CD4-positive, alpha-beta T cell treated with Interleukin-2 at 100 ng/mL for 4 hours (primary cell): ENCODE results near the gene PSORS1C1.

ENCODE experiments used
- DNase-seq: peaks from one replicate; pipeline ENCODE4 v3.0.0-alpha.2; 2020; ENCODE audit warnings: low spot score

PSORS1C1 gene

DNA sequence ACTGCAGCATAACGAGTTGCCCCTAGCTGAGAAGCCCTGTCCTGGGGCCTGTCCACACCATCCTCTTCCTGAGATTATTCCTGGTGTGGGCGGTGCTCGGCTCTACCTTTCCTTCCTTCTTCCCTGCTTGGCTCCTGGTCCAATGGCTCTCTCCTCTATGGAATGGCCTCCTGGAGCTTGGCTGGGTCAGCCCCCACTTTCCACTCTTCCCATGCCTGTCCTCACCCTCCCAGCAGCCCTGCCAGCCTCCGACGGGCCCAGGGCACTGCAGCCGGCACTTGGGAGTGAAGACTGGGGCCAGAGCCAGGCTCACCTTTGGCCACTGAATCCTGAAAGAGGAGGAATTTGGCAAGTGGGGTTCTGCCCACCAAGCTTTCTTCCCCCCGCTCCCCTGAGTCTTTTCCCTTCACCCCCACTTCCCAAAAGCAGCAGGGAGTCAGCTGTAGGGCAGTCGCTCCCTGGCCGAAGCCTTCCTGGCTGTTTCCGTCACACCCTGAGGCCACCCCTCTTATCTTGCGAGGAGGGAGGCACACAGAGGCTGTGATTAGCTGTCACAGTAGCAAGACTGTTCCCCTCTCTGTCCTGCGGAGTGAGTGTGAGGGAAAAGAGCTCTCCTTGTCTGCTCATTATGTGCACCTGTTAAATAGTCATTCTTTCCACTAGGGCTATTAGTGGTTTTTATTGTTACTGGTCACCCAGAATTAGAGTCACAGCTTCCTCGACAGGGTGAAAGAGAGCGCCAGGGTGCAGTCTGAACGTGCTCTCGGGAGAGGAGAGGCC lies 12.0 kb downstream of the PSORS1C1 start:
- DNase-seq, result no peak

DNA sequence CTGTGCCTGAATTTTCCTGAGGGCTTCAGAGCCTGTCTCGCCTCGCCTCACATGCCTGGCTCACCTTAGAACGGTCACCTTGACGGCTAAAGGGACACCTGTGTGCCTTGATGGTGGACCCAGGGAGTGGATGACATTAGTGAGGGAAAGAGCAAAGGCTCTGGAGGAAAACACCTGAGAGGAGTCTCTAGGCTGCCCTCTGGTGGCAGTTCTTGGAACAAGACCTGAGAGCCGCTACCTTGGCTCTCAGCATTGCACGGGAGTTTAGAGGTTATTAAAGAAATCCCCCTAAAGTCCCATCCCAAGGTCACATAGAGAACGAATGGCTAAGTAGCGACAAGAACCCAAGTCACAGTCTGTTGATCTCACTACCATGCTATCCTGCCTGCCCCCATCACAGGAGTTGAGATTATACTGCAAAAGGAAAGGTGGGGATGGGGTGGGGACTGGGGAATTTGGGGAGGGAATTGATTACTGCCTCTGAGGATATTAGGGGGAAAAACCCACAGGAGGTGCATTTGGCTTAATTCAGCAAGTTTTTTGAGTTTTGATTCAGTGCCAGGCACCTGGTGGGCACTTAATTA lies 13.6 kb downstream of the PSORS1C1 start:
- peak; percentile 77 for DNase-seq

DNA sequence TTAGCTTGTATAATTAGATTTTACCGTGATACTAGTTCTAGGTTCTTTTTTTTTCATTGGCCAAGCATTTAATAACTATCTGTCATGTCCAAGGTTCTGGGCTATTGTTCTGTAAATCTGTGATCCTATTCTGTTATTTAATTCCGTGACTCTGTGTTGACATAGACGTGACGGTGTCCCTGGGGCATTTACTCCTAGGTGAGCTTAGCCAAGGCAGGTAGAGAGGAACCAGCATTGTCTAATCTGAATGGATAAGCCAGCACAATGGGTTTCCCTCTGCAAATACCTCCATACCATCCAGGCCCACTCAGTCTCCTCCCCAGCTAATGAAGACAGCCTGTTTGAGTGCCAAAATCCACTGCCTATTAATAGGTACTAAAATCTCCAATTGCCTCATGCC lies 14.5 kb downstream of the PSORS1C1 start:
- no peak for DNase-seq

DNA sequence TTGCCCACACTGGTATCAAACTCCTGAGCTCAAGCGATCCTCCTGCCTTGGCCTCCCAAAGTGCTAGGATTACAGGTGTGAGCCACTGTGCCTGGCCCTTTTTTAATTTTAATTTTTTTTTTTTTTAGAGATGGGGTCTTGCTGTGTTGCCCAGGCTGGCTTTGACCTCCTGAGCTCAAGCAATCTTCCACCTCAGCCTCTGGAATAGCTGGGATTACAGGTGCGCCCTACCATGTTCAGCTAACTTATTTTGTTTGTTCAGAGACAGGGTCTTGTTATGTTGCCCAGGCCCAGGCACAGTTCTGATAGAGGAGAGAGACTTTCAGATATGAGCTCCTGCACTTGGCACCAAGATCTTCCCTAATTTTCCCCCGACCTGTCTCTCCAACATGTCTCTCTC lies 16.2 kb downstream of the PSORS1C1 start:
- no peak for DNase-seq

DNA sequence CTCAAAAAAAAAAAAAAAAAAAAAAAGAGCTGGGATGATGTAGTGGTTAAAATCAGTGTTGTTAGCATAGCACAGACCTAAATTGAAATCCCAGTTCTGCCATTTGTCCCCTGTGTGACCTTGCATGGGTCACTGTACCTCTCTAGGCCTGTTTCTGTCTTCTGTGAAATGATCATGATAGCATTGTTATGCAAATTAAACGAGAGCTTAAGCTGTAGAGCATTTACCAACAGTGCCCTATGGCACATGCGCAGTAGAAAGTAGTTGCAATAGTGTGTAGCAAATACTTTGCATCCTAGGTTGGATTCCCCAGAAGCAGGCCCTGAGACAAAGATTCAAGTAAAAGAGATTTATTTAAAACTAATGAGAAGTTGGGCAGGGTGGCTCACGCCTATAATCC lies 17.0 kb downstream of the PSORS1C1 start:
- no peak for DNase-seq

DNA sequence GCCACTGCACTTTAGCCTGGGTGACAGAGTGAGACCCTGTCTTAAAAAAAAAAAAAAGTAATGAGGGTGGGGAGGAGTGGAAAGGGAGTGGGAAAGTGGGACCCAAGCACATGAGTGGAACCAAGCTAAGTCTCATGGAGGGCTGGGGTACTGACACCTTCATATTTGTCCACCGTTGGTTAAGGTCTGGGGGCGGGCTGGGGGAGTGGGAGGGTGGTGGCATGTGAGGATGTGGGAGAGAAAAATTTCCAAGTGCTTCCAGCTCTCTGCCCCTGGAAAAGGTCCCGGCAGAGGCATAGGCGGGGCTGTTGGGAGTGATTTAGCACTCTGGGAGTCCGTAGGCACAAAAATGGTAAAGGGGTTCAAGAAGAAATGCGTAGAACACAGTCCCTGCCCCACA lies 18.2 kb downstream of the PSORS1C1 start:
- DNase-seq, result no peak

DNA sequence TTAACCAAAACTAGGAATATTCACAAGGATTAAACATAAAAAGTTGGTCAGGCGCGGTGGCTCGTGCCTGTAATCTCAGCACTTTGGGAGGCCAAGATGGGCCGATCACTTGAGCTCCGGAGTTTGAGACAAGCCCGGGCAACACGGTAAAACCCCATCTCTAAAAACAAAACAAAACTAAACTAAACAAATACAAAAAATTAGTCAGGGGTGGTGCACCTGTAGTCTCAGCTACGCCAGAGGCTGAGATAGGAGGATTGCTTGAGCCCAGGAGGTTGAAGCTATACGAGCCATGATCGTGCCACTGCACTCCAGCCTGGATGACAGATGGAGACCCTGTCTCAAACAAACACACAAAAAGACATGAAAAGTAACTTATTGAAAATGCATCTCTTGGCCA lies 21.1 kb downstream of the PSORS1C1 start:
- no peak for DNase-seq

DNA sequence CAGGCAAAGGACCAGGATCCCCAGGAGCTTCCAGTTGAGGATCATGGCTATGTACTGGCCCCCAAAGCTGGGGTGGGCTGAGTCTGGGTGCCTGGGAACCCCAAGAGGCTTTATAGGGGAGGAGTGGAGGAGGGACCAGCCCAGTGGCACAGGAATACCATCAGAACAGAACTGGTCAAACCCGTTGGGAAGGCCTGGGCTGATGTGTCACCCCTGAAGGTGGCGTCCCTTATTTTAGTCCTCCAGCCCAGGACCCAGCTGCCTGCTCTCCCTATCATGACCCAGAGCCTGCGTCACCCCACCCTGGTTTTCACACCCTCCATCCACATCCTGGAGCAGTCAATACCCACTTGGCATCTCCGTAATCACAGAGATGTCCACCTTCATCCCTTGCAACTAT lies 24.4 kb downstream of the PSORS1C1 start, which contains the start of gene PSORS1C2:
Gene PSORS1C2 (minus strand): TSS at position 85 of the 400 bp plus-strand sequence. CDS start 40 bp downstream, at position 45.
- no peak for DNase-seq

DNA sequence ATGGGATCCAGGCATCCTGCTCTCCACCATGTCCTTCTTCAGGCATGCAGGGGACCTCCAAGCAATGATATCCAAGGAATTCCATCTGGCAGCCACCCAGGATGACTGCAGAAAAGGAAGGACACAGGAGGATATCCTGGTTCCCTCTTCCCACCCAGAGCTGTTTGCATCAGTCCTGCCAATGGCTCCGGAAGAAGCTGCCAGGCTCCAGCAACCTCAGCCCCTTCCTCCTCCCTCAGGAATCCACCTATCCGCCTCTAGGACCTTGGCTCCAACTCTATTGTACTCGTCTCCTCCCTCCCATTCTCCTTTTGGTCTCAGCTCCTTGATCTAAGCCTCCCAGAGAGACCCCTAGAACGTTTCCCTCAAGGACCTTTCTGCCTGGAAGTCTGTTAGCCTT lies 25.0 kb downstream of the PSORS1C1 start:
- no peak for DNase-seq

DNA sequence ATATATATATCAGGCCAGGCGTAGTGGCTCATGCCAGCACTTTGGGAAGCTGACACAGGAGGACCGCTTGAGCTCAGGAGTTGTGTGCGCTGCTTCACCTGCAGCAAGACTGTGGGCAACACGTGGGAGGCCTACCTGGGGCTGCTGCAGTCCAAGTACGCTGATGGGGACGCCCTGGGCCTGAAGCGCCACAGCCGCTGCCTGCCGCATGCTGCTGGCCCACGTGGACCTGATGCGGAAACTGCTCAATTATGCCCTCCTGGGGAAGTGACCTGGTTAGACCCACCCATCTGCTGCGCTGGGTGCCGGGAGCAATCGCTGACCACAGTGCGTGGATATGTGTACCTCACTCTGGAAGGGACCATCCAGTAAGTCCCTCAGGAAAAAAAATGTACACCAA lies 26.0 kb downstream of the PSORS1C1 start:
- DNase-seq, result no peak

DNA sequence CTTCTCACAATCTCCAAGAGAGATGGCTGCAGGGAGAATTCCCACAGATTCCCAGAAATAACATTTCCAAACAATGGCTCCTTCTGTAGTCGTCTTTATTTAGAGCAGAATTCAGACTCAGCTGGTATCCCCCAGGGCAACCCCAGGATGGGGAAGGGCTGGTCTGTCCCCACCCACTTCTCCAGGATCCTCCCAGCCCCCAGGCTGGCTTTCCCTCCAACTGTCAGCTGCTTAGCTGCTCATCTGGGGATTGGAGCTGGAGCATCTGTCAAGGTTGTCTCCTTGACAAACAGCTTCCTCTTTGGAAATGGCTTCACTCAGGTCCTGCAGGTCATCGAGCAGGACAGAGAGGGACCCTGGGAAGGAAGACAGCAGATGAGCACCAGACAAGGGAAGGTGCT lies 27.8 kb downstream of the PSORS1C1 start:
- DNase-seq, result no peak

DNA sequence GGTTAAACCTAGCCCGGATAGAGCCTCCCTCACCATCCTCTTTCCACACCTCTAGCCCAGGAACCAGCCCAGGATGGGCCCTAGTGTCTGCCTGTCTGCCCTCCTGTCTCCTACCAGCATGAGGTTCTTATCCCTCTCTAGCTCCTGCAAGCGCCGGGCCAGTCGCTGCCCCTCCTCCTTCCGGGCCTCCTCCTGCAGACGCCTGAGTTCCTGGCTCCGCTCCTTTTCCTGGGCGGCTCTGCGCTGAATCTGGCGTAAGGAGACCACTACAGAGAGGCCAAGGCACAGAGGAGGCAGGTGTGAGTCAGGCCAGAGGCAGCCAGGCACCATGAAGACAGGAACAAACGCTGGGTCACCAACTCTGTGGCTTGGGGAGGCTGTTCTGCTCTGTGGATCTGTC lies 28.5 kb downstream of the PSORS1C1 start:
- no peak for DNase-seq

DNA sequence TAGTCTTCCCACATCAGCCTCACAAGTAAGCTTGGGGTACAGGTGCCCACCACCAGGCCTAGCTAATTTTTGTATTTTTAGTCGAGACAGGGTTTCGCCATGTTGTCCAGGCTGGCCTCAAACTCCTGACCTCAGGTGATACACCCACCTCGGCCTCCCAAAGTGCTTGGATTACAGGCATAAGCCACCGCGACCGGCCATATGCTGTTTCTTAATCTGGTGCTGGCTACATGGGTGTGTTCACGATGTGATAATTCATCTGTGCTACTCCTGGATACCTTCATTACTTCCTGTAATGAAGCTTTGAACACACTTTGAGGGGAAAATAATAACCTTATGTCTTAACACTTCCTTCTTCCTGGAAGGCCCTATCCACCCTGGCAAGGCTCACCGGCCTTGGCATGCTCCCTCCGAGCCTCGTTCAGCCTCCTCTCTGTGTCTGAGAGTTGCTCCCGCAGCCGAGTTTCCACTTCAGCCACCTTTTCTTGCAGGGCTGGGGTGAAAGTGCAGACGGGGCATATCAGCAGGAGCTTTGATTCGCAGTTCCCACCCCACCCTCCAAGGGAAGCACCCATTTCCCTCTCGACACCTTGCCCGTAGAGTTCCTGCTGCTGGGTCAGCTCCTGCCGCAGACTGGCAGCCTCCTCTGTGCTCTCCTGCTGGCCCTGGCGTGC lies 29.8 kb downstream of the PSORS1C1 start:
- no peak for DNase-seq

DNA sequence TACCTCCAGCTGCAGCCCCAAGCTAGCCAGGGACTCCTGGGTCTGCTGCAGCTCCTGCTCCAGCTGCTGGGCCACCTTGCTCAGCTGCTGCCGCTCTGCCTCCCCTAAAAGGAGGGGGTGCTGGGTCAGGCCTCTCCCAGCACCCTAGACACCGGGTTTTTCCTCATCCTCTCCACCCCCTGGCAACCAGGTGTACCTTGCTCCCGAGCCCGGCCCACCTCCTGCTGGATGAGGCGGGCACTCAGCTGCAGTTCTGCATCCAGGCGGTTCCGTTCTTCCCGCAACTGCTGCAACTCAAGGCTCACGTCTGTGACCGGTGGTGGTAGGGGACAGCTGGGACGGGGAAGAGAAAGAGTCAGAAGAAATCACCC lies 30.4 kb downstream of the PSORS1C1 start:
- DNase-seq, result no peak

DNA sequence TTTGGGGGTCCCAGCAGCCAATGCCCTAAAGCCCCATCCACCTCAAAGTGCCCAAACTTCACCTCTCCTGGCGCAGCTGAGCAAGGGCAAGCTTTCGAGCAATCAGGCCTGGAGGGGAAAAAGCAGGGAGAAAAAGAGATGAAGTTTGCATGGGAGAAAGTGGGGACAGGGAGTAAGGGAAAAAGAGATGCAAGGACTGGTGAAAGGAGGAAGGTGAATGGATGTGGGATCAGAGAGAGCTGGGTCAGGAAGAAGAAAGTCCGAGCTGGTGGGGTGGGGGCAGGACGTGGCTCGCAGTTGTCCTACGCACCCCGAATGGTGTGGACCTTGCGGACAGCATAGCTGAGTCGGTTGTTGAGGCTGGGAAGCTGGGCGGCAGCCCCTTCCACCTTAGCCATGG lies 30.8 kb downstream of the PSORS1C1 start:
- no peak for DNase-seq

DNA sequence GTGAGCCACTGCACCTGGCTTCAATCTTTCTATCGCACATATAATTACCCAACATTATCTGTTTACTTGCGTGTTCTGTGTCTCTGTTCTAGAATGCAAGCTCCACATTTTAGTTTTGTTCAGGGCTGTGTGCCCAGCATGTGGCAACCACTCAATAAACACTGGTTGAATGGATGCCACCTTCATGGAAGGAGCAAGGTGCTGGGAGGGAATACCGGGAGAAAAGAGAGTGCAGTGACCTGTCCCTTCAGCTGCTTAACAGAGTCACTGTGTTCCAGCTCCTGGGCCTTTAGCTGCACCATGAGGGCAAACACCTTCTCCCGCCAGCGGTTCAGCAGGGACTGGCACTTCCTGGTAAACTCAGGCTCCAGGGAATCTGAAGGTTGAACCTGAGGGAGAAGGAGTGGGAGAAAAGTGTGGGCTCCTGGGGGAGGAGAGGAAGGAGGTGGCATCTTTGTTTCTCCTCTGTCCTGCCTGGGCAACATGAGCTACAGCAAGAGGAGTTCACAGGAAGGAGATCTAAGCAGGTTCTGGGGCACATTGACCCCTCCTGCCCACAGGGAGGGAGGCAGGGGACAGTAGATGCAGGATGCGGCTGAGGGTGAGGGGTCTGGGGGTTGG lies 35.3 kb downstream of the PSORS1C1 start:
- DNase-seq, result no peak

DNA sequence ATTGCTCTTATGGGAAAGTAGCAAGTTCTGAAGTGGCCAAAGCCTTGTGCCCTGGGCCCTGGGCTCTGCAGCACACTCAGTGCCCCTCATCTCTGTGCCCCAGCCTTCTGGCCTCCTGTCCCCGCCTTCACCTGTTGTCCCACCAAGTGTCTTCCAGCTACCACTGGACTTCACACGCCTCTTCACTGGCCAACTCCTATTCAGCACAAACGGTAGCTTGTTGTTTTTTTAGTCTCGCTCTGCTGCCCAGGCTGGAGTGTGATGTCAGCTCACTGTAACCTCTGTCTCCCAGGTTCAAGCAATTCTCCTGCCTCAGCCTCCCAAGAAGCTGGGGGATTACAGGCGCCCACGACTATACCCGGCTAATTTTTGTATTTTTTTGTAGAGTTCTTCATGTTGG lies 38.2 kb downstream of the PSORS1C1 start:
- no peak for DNase-seq

DNA sequence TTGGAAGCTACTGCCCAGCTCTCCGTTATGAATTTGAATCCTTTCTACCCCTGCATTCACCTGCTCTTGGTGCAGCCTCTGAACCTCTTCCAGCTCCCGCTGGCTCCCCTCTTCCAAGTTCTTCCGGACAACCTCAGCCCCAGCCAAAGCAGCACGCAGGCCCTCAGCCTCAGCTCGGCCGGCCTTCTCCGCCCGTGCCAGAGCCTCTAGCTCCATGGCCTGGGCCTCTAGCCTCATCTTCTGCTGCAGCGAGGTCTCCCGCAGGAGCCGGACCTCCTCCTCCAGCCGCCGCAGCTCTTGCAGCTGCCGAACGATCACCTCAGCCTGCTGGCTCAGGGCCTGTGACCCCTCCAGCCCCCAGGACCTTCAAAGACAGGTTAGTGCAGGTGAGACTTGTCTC lies 39.8 kb downstream of the PSORS1C1 start:
- no peak for DNase-seq

DNA sequence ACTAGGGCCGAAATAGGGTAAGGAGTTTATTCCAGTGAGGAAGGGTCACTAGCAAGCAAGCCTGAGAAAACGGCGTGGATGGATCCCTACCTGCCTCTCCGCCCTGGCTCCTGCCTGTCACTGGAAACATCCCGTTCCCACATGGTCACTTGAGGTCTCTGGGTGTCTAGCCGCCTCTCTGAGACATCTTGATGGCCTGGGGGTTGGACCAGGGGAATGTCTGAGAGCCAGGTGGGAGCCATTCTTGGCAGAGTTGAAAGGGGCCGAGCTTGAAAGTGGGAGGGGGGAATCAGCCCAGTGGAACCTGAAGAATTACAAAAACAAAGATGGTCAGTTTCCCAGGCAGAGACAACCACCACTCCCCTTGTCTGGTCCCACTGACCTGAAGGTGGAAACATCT lies 42.0 kb downstream of the PSORS1C1 start:
- DNase-seq, result no peak

DNA sequence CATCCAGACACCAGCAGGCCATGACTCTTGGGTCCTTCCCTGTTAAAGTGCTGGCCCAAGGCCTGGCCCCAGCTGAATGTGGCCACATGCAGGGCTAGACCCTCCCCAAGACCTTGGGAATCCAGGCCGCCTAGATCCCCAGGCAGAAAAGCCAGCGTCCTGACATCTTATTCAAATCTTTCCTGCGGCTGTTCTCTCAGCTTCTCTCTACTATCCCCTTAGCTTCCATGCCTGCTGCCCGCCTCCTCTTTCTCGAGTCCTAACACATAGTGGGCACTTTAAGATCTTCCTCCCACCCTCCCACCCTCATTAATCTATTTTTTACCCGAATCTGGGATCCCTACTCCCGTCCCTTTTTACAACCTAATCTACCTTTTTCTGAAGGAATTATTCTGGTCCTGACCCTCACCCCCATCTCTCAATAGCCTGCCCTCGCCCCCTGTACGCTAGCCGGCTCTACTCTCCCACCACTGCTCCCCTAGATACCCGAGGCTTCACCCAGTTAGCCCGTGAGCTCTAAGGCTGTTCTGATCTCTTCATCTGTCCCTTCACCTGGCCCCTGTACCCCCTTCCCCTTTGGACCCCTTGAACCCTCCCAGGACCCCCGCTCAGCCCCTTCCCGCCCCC lies 43.0 kb downstream of the PSORS1C1 start, which contains the start of gene CCHCR1:
Gene CCHCR1 (minus strand): TSS at position 290 of the 627 bp plus-strand sequence. CDS start 202 bp downstream, at position 88.
- no peak for DNase-seq

DNA sequence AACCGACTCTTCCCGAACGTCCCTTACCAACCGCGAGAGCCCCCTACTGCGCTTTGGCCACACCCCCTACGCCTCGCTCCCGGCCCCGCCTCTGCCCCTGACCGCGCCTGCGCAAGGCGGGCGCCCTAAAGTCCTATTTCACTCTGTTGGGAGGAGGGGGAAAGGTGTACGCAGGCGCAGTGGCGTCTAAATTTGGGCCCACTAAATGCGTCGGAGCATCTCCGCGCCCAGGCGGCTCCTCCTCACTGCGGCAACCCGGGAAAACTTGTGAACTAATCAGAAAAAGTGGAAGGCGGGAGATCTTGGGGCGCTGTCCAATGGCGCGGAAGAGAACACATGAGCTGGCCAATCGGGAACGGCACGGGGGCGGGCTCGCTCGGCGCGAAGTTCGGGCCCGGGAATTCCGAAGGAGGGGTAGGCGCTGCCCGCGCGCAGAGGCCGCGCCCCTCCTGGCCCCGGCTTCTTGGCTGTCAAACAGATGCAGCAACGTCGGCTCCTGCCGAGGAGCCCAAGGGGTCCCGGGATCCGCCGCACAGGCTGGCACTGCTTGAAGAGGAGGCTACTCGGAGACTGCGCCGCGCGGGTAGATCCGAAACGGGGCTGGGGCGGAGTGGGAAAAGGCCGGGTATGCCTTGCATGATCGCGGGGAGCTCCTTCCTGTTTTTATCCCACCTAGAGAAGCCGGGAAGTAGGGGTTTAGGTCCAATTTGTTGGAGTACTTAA lies 43.7 kb downstream of the PSORS1C1 start, which contains the start of gene TCF19:
Gene TCF19 (plus strand): TSS at position 450 of the 723 bp plus-strand sequence. CDS start 881 bp downstream, outside the sequence.
- peak; percentile 99 for DNase-seq
